ENCODE results near the gene MLLT1. TPM values are rescaled to one million over a fixed set of nuclear protein-coding genes. Genes with fewer than 3 reads are reported as not detected.

The MLLT1 gene
- total and polyA plus RNA-seq, 3 experiments from 2014 or later: 2.5 to 64.2 (median 63.9) TPM

- Histone ChIP-seq H3K9me3 (ENCODE audit: low read length) (no peaks in the 10 kb centered on the region), H3K36me3 (ENCODE audit: insufficient read depth, low read length) (no peaks in the 10 kb centered on the region)
These were observed 55.5 kb downstream of the MLLT1 start for GRCh38 chr19:6224308-6224675.

DNA sequence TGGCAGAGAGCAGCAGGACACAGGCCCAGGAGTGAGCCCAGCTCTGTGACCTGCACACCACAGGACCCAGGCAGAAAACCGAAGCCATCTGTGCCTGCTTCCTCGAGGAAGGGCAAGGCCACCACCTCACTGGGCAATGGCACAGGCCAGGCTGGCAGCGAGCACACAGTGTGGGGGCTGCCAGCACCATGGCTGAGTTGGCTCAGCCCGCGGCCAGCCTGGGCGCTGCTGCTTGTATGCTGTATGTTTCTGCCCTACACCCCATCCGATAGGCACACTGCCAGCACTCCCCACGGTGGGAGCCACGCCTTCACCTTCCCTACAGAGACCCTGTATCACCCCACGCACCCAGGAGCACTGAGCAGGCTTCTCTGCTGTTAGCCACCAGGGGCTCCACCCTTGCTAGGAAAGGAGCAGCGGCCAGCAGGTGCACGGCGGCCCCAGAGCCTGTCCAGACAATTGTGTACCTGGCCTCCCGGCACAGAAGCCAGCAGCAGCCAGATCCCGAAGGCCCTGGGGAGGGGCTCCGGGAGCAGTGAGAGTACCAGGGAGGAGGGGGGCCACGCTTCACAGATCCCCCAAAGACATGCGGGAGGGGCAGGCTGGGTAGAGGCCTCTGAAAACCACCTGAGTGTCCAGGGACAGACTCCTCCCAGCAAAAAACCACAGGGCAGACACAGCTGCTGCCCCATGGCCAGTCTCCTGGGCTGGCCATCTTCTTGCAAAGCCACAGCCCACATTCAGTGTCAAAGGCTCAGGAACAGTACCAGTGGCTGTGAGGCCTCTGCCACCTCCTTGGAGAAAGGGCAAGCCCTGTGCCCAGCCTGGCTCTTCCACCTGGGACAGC lies 56.1 kb downstream of the MLLT1 start:
- Mint-ChIP-seq H3K4me3 (no peak overlapping the region), H3K27ac (peak overlapping the region in 1 of 8 donors; percentile 77), H3K4me1 (no peaks in the 10 kb centered on the region), H3K9me3 (no peaks in the 10 kb centered on the region), H3K36me3 (peaks cover 0 to 63% (median 3%) of the 10 kb centered on the region in 3 donors), H3K27me3 (no peaks in the 10 kb centered on the region)
- CTCF ChIA-PET: no interaction called here
- Histone ChIP-seq H3K27ac (ENCODE audit: low read depth, low read length) (no peak overlapping the region), H3K27me3 (ENCODE audit: insufficient read depth, low read length, poor library complexity, severe bottlenecking) (no peaks in the 10 kb centered on the region), H3K4me1 (ENCODE audit: insufficient read depth, low read length) (no peaks in the 10 kb centered on the region), H3K4me3 (ENCODE audit: low read length) (no peak overlapping the region), H3K36me3 (ENCODE audit: insufficient read depth, low read length) (no peaks in the 10 kb centered on the region), H3K9me3 (ENCODE audit: low read length) (no peaks in the 10 kb centered on the region)
- DNase-seq: peak in 1 of 5 donors; percentile 40
- POLR2A ChIA-PET: no interaction called here

More at GRCh38 chr19:6224308-6224675, 55.5 kb downstream of the MLLT1 start:
- ChIA-PET CTCF (no interaction called here), POLR2A (no interaction called here)
- no peaks in the 10 kb centered on the region for H3K27me3 Mint-ChIP-seq
- H3K4me3 Mint-ChIP-seq: no peak overlapping the region
- H3K27ac ChIP-seq (ENCODE audit: low read depth, low read length): no peak overlapping the region
- H3K9me3 Mint-ChIP-seq: no peaks in the 10 kb centered on the region
- no peak overlapping the region for H3K4me3 ChIP-seq (ENCODE audit: low read length)
- DNase-seq: peak in 1 of 5 donors; percentile 27
- H3K4me1 ChIP-seq (ENCODE audit: insufficient read depth, low read length): no peaks in the 10 kb centered on the region
- peaks cover 0 to 63% (median 3%) of the 10 kb centered on the region in 3 donors for H3K36me3 Mint-ChIP-seq
- H3K27me3 ChIP-seq (ENCODE audit: insufficient read depth, low read length, poor library complexity, severe bottlenecking): no peaks in the 10 kb centered on the region
- H3K4me1 Mint-ChIP-seq: peaks cover 0 to under 1% (median under 1%) of the 10 kb centered on the region in 3 donors
- H3K27ac Mint-ChIP-seq: peak overlapping the region in 1 of 8 donors; percentile 58

DNA sequence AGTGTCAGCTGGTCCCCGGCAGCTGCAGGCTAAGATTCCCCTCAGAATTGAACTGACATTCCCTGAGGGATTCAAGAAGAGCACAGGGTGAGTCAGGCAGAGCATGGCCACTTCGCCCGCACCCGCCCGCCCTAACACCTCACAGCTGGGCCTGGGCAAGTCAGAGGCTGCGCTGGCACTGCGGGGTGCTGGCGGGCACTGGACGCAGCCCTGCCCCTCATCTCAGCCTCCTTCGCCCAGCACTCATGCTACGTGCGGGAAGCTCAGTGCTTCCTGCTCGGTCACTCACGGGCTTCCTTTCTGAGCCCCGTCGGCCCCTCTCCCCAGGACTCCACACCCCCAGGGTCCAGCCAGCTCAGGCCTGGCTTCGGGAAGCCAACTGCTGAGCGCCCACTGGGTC lies 56.9 kb downstream of the MLLT1 start:
- Histone ChIP-seq H3K27ac (ENCODE audit: low read depth, low read length) (no peak overlapping the region), H3K4me1 (ENCODE audit: insufficient read depth, low read length) (no peaks in the 10 kb centered on the region), H3K4me3 (ENCODE audit: low read length) (no peak overlapping the region), H3K9me3 (ENCODE audit: low read length) (no peaks in the 10 kb centered on the region), H3K36me3 (ENCODE audit: insufficient read depth, low read length) (no peaks in the 10 kb centered on the region), H3K27me3 (ENCODE audit: insufficient read depth, low read length, poor library complexity, severe bottlenecking) (no peaks in the 10 kb centered on the region)
- H3K27me3 Mint-ChIP-seq: no peaks in the 10 kb centered on the region
- H3K9me3 Mint-ChIP-seq: no peaks in the 10 kb centered on the region
- CTCF ChIA-PET: no interaction called here
- peaks cover 2 to 5% (median 4%) of the 10 kb centered on the region in 3 donors for H3K4me1 Mint-ChIP-seq
- peaks cover 0 to 62% (median 3%) of the 10 kb centered on the region in 3 donors for H3K36me3 Mint-ChIP-seq
- no peak overlapping the region for H3K4me3 Mint-ChIP-seq
- peak overlapping the region in 1 of 8 donors; percentile 33 for H3K27ac Mint-ChIP-seq
- POLR2A ChIA-PET: no interaction called here
- peak in 1 of 5 donors; percentile 24 for DNase-seq

DNA sequence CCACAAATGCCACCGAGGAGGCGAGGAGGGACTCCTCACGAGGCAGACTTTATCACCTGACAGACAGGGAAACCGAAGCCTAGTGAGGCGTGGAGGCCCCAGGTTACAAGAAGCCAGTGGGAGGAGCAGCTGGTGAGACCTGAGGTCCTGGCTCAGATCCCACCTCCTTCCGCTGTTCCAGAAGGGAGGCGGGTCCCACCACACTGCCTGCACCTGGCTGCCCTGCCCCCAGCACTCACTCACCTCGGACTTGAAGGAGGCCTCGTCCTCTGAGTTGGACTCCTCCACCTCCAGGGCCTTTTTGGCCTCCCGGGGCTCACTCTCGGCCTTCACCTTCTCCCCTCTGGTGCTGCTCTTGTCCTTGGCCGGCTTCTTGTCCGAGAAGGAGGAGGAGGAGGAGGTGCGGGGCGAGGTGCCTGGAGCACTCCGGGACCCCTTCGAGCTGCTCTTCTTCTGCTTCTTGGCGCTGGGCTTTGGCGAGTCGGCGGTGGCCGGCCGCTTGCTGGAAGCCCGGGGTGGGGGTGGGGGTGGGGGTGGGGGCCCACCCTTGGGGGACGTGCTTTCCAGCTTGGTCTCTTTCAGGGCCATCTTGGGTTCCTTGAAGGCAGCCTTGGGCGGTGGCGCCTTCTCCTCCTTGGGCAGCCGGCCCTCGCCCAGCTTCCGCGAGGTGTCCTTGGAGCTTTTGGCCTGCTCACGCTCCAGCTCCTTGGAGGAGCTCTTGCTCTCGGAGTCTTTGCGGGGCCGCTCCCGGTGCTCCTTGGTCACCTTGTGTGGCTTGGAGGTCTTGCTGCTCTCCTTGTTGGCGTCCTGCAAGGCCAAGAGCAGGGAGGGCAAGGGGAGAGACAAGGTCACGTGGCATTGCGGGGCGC lies 57.7 kb downstream of the MLLT1 start:
- Histone ChIP-seq H3K27me3 (ENCODE audit: insufficient read depth, low read length, poor library complexity, severe bottlenecking) (no peaks in the 10 kb centered on the region), H3K27ac (ENCODE audit: low read depth, low read length) (no peak overlapping the region), H3K4me3 (ENCODE audit: low read length) (no peak overlapping the region), H3K9me3 (ENCODE audit: low read length) (no peaks in the 10 kb centered on the region), H3K4me1 (ENCODE audit: insufficient read depth, low read length) (no peaks in the 10 kb centered on the region), H3K36me3 (ENCODE audit: insufficient read depth, low read length) (no peaks in the 10 kb centered on the region)
- H3K27me3 Mint-ChIP-seq: no peaks in the 10 kb centered on the region
- POLR2A ChIA-PET: no interaction called here
- peak overlapping the region in 1 of 8 donors; percentile 33 for H3K27ac Mint-ChIP-seq
- no peaks in the 10 kb centered on the region for H3K9me3 Mint-ChIP-seq
- no peak for DNase-seq
- peaks cover 2 to 5% (median 4%) of the 10 kb centered on the region in 3 donors for H3K4me1 Mint-ChIP-seq
- H3K36me3 Mint-ChIP-seq: peaks cover 0 to 62% (median 3%) of the 10 kb centered on the region in 3 donors
- CTCF ChIA-PET: no interaction called here
- no peak overlapping the region for H3K4me3 Mint-ChIP-seq

GRCh38 chr19:6221220-6221877 lies 58.4 kb downstream of the MLLT1 start:
- no peak overlapping the region for H3K27ac ChIP-seq (ENCODE audit: low read depth, low read length)
- H3K36me3 ChIP-seq (ENCODE audit: insufficient read depth, low read length): no peaks in the 10 kb centered on the region
- H3K9me3 ChIP-seq (ENCODE audit: low read length): no peaks in the 10 kb centered on the region
- Mint-ChIP-seq H3K4me1 (peaks cover 2 to 5% (median 4%) of the 10 kb centered on the region in 3 donors), H3K27me3 (no peaks in the 10 kb centered on the region), H3K9me3 (no peaks in the 10 kb centered on the region), H3K36me3 (peaks cover 0 to 57% (median 2%) of the 10 kb centered on the region in 3 donors), H3K4me3 (no peak overlapping the region), H3K27ac (peak overlapping the region in 1 of 8 donors; percentile 75)
- H3K4me3 ChIP-seq (ENCODE audit: low read length): no peak overlapping the region
- H3K4me1 ChIP-seq (ENCODE audit: insufficient read depth, low read length): no peaks in the 10 kb centered on the region
- POLR2A ChIA-PET: no interaction called here
- CTCF ChIA-PET: no interaction called here
- no peaks in the 10 kb centered on the region for H3K27me3 ChIP-seq (ENCODE audit: insufficient read depth, low read length, poor library complexity, severe bottlenecking)
- DNase-seq: peak in 1 of 5 donors; percentile 43

DNA sequence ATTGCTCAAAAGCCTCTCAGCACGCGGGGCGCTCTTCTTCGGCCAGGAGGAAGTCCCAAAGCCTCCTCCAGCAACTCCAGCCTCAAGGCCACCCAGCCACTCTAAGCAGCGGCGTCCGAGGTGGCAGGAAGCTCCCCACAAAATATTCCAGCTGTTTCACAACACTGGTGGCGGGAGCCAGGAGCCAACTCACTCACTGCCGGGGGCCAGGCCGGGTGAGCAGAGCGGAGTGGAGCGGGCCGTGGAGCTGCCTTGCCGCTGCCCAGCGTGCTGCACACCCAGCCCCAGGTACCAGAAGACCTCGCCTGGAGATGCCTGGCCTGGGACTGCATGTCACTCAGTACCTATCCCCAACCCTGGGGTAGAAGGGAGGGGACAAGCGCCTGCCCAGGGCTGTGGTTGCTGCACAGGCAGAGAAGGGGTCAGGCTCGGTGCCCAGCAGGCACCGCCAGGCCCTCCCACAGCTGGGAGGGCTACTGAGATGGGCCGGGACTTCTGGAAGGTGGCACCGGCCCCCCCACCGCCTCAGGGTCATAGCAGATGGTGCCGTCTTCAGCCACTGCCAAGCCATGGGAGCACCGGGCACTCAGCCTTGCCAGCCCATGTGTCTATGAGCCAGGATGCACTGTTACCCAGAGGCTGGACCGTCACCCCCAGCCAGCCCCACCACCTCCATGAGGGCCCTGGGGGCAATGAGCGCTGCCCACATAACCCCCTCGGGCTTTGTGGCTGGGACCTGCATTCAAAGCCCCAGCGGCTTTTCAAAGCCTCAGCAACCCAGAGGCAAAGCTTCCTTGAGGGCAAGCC lies 59.2 kb downstream of the MLLT1 start:
- Mint-ChIP-seq H3K27me3 (no peaks in the 10 kb centered on the region), H3K4me1 (peaks cover 2 to 5% (median 4%) of the 10 kb centered on the region in 3 donors), H3K36me3 (peaks cover 0 to 49% (median 0%) of the 10 kb centered on the region in 3 donors), H3K9me3 (no peaks in the 10 kb centered on the region), H3K27ac (no peak overlapping the region), H3K4me3 (no peak overlapping the region)
- H3K4me3 ChIP-seq (ENCODE audit: low read length): no peak overlapping the region
- H3K4me1 ChIP-seq (ENCODE audit: insufficient read depth, low read length): no peaks in the 10 kb centered on the region
- no peak for DNase-seq
- H3K36me3 ChIP-seq (ENCODE audit: insufficient read depth, low read length): no peaks in the 10 kb centered on the region
- no peaks in the 10 kb centered on the region for H3K9me3 ChIP-seq (ENCODE audit: low read length)
- H3K27me3 ChIP-seq (ENCODE audit: insufficient read depth, low read length, poor library complexity, severe bottlenecking): no peaks in the 10 kb centered on the region
- H3K27ac ChIP-seq (ENCODE audit: low read depth, low read length): no peak overlapping the region
- ChIA-PET POLR2A (no interaction called here), CTCF (no interaction called here)

- no peak for DNase-seq
- Mint-ChIP-seq H3K4me3 (no peak overlapping the region), H3K27me3 (no peaks in the 10 kb centered on the region), H3K27ac (no peak overlapping the region), H3K36me3 (peaks cover 0 to 46% (median 0%) of the 10 kb centered on the region in 3 donors), H3K9me3 (no peaks in the 10 kb centered on the region), H3K4me1 (peaks cover 2 to 5% (median 4%) of the 10 kb centered on the region in 3 donors)
- Histone ChIP-seq H3K4me3 (ENCODE audit: low read length) (no peak overlapping the region), H3K27me3 (ENCODE audit: insufficient read depth, low read length, poor library complexity, severe bottlenecking) (no peaks in the 10 kb centered on the region), H3K27ac (ENCODE audit: low read depth, low read length) (no peak overlapping the region), H3K36me3 (ENCODE audit: insufficient read depth, low read length) (no peaks in the 10 kb centered on the region), H3K4me1 (ENCODE audit: insufficient read depth, low read length) (no peaks in the 10 kb centered on the region), H3K9me3 (ENCODE audit: low read length) (no peaks in the 10 kb centered on the region)
- ChIA-PET CTCF (interaction anchor here (1.9 kb wide), 1 partner anchor 78 kb away, joined by 12 read pairs; no protein-coding TSS in a partner anchor), POLR2A (no interaction called here)
These were observed 60.0 kb downstream of the MLLT1 start for GRCh38 chr19:6219586-6220290.

Data from CD8-positive, alpha-beta memory T cell (primary cell).